ENCODE data around the gene MINPP1.

DNA sequence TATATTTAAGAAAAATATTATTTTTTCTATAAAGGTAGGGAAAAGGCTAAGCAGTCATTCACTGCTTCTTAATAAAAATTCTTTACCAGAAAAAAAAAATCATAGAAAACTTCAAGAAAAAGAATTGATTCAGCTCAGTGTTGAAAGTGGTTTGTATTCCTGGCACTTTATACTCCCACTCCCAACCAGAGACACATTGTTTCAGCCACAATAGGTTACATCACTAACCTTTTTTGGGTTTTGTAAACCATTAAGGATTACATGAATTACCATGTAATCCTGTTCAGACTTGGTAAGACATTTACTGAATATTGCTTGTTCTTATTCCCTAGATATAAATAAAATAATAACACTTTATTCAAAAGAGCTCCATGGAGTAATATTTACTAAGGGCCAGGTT, 46.6 kb downstream of the MINPP1 start:
- TF ChIP-seq ZNF274 (IDR thresholded peaks at IDR 0.05; ENCODE audit: low read depth, low read length) (no peak), SUZ12 (IDR thresholded peaks at IDR 0.05; ENCODE audit: extremely low read depth, insufficient read depth, insufficient read length) (no peak)
